Measurements from ENCODE around the gene AHCTF1. TPM values are rescaled to one million over a fixed set of nuclear protein-coding genes. Genes with fewer than 3 reads are reported as not detected.

Gene AHCTF1
- total RNA-seq, 1 experiment from 2014 or later = 44.3 TPM

DNA sequence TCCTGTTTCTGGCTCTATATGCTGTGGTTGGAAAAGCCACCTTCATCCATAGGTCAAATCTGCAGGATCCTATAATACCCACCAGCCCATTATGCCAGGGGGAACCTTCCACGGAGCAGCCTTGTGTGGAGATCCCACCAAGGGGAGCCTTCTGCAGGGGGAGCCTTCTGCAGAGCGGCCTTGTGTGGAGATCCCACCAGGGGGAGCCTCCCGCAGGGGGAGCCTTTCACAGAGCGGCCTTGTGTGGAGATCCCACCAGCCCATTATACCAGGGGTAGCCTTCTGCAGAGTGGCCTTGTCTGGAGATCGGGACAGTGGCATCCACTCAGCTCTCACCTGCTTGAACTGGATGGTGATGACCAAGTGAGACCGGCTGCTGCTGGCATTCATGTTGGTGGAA, 122.3 kb downstream of the AHCTF1 start:
- no peak overlapping the region for H2AFZ ChIP-seq (ENCODE audit: low read length)
- no peak overlapping the region for H3K14ac ChIP-seq (ENCODE audit: insufficient read depth, low read length)
- H3T11ph ChIP-seq (ENCODE audit: low read length) = no peak overlapping the region
- no peak overlapping the region for H2BK120ac ChIP-seq (ENCODE audit: low read depth, low read length, poor library complexity, severe bottlenecking)
- no peak overlapping the region for H3K4me3 Mint-ChIP-seq
- H2BK12ac ChIP-seq (ENCODE audit: insufficient read length, low read depth, low read length) = no peak overlapping the region
- no peak overlapping the region for H2AK5ac ChIP-seq (ENCODE audit: insufficient read length, low read length)
- no peak overlapping the region for H4K91ac ChIP-seq (ENCODE audit: insufficient read length, low read depth, low read length)
- H3K36me3 Mint-ChIP-seq (ENCODE audit: insufficient read depth in 1 of 3, low read depth in 3 of 3) = peaks cover 0 to 5% (median 0%) of the 10 kb centered on the region in 3 experiments; a peak in 3 of 7 replicates
- no peaks in the 10 kb centered on the region for H3K23me2 ChIP-seq (ENCODE audit: insufficient read length, low read depth, low read length, poor library complexity, severe bottlenecking)
- H4K5ac ChIP-seq (ENCODE audit: insufficient read length, low read depth, low read length) = no peak overlapping the region
- H4K20me1 ChIP-seq (ENCODE audit: control insufficient read depth, insufficient read depth, insufficient read length) = no peaks in the 10 kb centered on the region
- no peak overlapping the region for H3K27ac ChIP-seq (ENCODE audit: insufficient read length, low read depth, low read length)
- H4K8ac ChIP-seq (replicated peaks; ENCODE audit: insufficient read length, low read depth, low read length) = no peak overlapping the region
- H3K18ac ChIP-seq (ENCODE audit: insufficient read length, low read depth, low read length) = no peak overlapping the region
- H3K4ac ChIP-seq (ENCODE audit: low read depth, low read length) = no peak overlapping the region
- H3K4me1 ChIP-seq (ENCODE audit: insufficient read depth, low read length) = peaks cover 4% of the 10 kb centered on the region; the same call in 1 of the 2 replicates
- H3K27me3 ChIP-seq (ENCODE audit: insufficient read depth, low read length) = no peaks in the 10 kb centered on the region
- no peak overlapping the region for H3K9ac ChIP-seq (ENCODE audit: extremely low read depth, insufficient read length, low read length)
- peaks cover 15 to 18% of the 10 kb centered on the region in 2 experiments for H3K4me1 Mint-ChIP-seq
- H3K56ac ChIP-seq (ENCODE audit: insufficient read length, low read depth, low read length) = no peak overlapping the region
- no peak overlapping the region for H2BK15ac ChIP-seq (ENCODE audit: low read depth, low read length)
- DNase-seq = no peak
- no peak overlapping the region for H2BK5ac ChIP-seq (ENCODE audit: insufficient read length, low read length)
- no peaks in the 10 kb centered on the region for H3K79me2 ChIP-seq (ENCODE audit: insufficient read depth, low read length)
- no CpG with 5 or more reads among the region's 6 CpGs for WGBS (ENCODE audit: extremely low coverage, insufficient read length, low lambda C conversion rate)
- TF ChIP-seq CTCF (conservative IDR thresholded peaks at IDR 0.05) = peak; percentile 31; the same call in 1 of the 3 replicates
- H3K27me3 Mint-ChIP-seq (ENCODE audit: low read depth) = no peaks in the 10 kb centered on the region; the same call in none of the 2 replicates
- H2BK20ac ChIP-seq (ENCODE audit: low read depth, low read length, poor library complexity, severe bottlenecking) = no peak overlapping the region
- peaks cover 4 to 5% of the 10 kb centered on the region in 2 experiments; a peak in 2 of 5 replicates for H3K9me3 Mint-ChIP-seq
- no peak overlapping the region for H3K23ac ChIP-seq (ENCODE audit: insufficient read length, low read depth, low read length)
- H3K79me1 ChIP-seq (ENCODE audit: insufficient read depth, low read depth, low read length, poor library complexity, severe bottlenecking) = no peaks in the 10 kb centered on the region
- no peak overlapping the region for H3K4me2 ChIP-seq (ENCODE audit: insufficient read depth, insufficient read length, low read length)
- H3K27ac Mint-ChIP-seq = no peak overlapping the region
- no peaks in the 10 kb centered on the region for H3K9me3 ChIP-seq (ENCODE audit: control insufficient read depth, low read depth, low read length)

Measured in H9 (cell line).